ENCODE data around the gene ZNF195.
"Not testable (repeated sequence)": the region's sequence is repeated elsewhere in the genome, so short reads cannot be mapped to it uniquely, and the experiment has no call there.

DNA sequence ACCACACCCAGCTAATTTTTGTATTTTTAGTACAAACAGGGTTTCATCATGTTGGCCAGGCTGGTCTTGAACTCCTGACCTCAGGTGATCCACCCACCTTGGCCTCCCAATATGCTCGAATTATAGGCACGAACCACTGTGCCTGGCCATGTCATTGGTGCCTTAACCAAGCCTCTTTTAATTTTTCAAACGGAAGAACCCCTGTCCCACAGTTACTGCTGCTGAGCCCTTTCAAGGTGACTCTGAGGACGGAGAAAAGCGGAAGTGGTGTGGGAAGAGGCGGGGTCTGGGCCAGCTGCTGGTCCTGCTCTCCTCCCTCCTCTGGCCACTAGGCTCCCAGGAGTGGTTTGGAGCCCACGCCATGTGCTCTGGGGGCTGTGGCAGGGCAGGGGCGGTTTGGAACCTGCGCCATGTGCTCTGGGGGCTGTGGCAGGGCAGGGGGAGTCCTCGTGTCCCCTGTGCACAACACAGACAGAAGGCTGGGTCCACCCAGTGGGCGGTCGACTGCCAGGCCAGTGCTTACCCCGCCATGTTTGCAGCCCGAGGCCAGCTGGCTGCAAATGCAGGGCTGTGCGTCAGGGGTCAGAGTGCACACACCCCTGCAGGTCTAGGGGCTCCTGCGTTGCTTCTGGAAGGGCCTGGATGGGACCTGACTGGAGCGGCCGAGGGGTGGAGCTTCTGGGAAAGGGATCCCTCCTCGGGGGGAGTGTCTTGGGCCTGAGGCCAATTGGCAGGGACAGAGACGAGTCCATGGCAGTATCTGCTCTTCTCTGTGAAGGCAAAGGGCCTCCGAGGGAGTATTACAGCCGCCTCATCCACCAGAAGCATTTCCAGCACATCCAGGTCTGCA, 25.4 kb upstream of the ZNF195 start:
- TF ChIP-seq POLR2A (IDR thresholded peaks at IDR 0.05; ENCODE audit: borderline replicate concordance, extremely low read depth, insufficient read depth, insufficient read length); EZH2 (IDR thresholded peaks at IDR 0.05): not testable (repeated sequence)

All from HCT116 (cell line).